HG02943 (cell line): ENCODE results near the gene SLF1.
"Not testable (repeated sequence)": the region's sequence is repeated elsewhere in the genome, so short reads cannot be mapped to it uniquely, and the experiment has no call there.

Experiments
- ATAC-seq: cut with Tn5 transposase; IDR thresholded peaks from one replicate; pipeline ENCODE4 v1.9.1; 2021; ENCODE audit warnings: mild to moderate bottlenecking, low read depth, moderate library complexity; ENCODE audit not compliant: unreplicated experiment

SLF1 gene

GRCh38 chr5:94618493-94619328 is at the start of gene SLF1, which contains the start of gene KIAA0825:
SLF1 (plus strand) TSS chr5:94618669; CDS start chr5:94628811, 10,142 bp downstream.
KIAA0825 (minus strand) TSS chr5:94618604; CDS start chr5:94537126, 81,478 bp downstream.
- ATAC-seq = peak; percentile 97

DNA sequence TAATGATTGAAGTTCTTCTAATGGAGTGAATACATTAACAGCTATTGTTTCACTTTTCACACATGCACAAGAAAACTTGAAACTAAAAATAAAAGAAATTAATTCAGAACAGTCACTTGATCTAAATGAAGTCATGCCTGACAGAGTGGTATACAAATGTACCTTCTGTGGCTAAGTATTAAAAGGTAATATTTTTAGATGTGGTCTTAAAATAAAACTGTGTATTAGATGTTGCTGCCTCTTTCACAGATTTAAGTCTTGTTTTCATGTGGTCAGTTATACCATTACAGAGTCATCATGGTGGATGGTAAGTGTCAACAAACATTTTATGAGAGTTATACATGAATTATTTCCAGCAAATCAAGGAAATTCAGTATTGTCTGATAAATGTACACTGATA is 47.1 kb upstream of the SLF1 start:
- no peak for ATAC-seq

- not testable (repeated sequence) for ATAC-seq
Measured at GRCh38 chr5:94573349-94573748, 45.1 kb upstream of the SLF1 start.

- ATAC-seq = no peak
Measured at GRCh38 chr5:94575196-94575595, 43.3 kb upstream of the SLF1 start.

GRCh38 chr5:94577466-94578245 is 40.8 kb upstream of the SLF1 start:
- ATAC-seq = peak; percentile 70

GRCh38 chr5:94595281-94595840 is 23.1 kb upstream of the SLF1 start:
- no peak for ATAC-seq

- no peak for ATAC-seq
Measured at GRCh38 chr5:94613583-94613982, 4.9 kb upstream of the SLF1 start.

- no peak for ATAC-seq
Measured at GRCh38 chr5:94614156-94614805, 4.2 kb upstream of the SLF1 start.

DNA sequence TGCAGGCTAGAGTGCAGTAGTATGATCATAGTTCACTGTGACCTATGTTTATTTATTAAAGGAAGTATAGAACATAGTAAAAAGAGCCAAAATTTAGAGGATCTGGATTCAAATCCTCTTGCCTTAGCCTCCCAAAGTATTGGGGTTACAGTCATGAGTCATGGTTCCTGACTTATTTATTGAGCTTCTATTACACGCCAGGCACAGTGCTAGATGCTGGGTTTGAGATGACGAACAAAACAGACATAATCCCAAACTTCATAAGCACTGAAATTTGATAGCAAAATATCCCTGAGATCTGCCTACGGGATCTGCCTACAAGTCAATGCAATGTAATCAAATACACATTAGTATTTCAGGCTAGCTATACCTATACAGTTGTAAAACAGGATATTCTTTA is 2.6 kb upstream of the SLF1 start:
- ATAC-seq = no peak

- peak; percentile 36 for ATAC-seq
Measured at GRCh38 chr5:94618029-94618492, 408 bp upstream of the SLF1 start.

GRCh38 chr5:94620256-94620655 is 1.8 kb downstream of the SLF1 start:
- no peak for ATAC-seq

GRCh38 chr5:94621763-94622162 is 3.3 kb downstream of the SLF1 start:
- no peak for ATAC-seq

DNA sequence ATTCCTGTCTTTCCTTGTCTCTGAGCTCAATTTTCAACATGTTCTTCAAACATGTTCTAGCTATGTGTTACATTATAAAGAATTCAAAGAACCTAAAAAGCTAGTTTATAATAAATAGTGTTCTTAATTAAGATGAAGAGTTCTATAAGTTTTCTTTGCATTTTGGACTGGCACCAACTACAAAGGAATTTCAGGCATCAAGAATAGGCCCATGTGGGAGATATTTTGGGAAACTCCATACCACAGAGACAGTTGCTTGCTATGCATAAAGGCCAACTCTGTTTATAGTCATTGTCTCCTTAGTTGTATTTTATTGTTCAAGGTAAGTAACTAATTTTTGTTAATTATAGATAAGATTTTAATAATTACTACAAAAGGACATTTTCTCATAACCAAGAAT is 4.5 kb downstream of the SLF1 start:
- ATAC-seq = no peak

DNA sequence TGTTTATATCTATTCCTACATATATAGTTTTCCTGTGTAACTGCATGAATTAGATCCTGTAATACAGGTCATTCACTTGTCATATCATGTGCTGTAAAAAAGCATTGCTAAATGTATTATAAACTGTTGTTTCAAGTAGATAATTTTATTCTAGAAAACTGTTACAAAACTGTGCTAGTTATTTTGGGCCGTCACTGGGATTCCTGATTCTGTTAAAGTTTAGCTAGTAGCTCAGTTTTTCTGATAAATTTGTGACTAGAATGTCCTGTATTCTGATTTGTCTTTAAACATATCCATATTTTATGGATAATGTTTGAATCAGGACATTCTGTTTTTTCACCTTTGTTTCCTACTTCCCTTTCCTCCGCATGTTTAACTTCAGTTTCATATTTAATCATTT is 5.4 kb downstream of the SLF1 start:
- ATAC-seq = no peak

DNA sequence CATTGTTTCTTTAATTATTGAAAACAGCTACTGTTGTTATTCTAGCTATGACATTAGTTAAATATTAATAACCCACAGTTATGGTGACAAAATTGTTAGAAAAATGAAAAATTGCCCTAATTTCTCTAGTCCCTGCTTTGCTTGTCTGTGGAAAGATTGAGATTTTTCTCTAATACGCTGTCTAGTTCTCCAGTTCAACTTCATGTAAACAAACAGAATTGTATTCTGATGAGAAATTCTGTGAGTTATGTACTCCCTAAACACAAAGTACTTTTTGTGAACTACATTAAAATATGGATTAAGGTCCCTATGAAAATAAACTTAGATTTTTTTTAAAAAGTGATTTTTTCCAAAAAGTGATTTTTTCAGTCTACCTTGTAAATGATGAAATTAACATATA is 8.7 kb downstream of the SLF1 start:
- ATAC-seq = no peak

- ATAC-seq = peak; percentile 97
Measured at GRCh38 chr5:94632024-94632423, 13.6 kb downstream of the SLF1 start.

- no peak for ATAC-seq
Measured at GRCh38 chr5:94640176-94640575, 21.7 kb downstream of the SLF1 start.

- no peak for ATAC-seq
Measured at GRCh38 chr5:94645053-94645452, 26.6 kb downstream of the SLF1 start.

DNA sequence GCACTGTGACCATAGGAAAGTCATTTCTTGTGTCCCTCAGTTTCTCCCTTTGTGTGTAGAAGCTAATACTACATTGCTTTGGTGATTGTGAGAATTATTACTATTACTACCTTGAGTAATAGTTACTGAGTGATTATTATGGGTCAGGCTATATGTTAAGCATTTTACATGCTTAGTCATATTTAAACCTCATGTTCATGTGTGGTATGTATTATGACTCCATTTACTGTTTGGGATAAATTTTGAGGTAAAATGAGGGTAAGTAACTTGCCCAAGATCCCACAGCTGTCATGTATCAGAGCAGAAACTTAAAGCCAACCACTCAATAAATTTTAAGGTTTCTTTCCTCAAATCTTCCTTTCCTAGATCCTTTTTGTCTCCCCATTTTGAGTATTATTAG is 28.3 kb downstream of the SLF1 start:
- no peak for ATAC-seq

DNA sequence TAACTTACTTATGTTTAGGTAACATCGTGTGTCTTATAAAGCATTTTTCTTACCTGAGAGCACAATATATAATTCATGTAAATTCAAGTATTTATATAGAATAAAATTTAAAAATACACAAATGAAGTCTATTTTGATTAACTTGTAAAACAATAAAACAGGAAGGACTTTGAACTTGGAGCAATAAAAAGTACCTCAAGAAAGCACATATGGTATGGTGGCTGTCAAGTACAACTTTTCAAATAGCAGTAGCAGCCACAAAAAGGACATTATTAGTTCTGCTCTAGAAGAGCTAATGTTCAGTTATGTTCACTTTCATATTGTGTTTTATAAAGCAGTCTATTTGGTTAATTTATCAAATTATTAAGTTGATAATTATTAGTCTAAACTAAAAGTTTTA is 31.4 kb downstream of the SLF1 start:
- ATAC-seq = no peak

GRCh38 chr5:94658272-94658671 is 39.8 kb downstream of the SLF1 start:
- ATAC-seq = no peak
